Neutrophil (primary cell): Measurements from ENCODE around the gene ANKRD55.

Experiments used
- H3K27ac ChIP-seq: fragments of 200-600 bp; sonication (generic); 2 replicates; pipeline ENCODE4 v1.5.1; 2016; ENCODE audit warnings: mild to moderate bottlenecking, moderate library complexity
- H3K27me3 ChIP-seq: fragments of 200-600 bp; sonication (generic); 2 replicates; pipeline ENCODE4 v1.6.0; 2016; ENCODE audit warnings: mild to moderate bottlenecking
- H3K36me3 ChIP-seq: fragments of 200-600 bp; sonication (generic); 2 replicates; pipeline ENCODE4 v1.5.1; 2017
- H3K4me1 ChIP-seq, 2 experiments: fragments of 200-600 bp in 1 of 2; sonication (generic) in 1 of 2; 1 replicate in 1 of 2; 2 replicates in 1 of 2; pipeline versions ENCODE4 v1.5.1 to v1.6.1; 2013 to 2016; ENCODE audit warnings: low read depth in 1 of 2, low read length in 1 of 2, mild to moderate bottlenecking in 1 of 2, moderate library complexity in 1 of 2; ENCODE audit not compliant: control insufficient read depth in 1 of 2, insufficient read depth in 1 of 2
- H3K4me3 ChIP-seq, 2 experiments: fragments of 200-600 bp in 1 of 2; sonication (generic) in 1 of 2; 1 replicate in 1 of 2; 2 replicates in 1 of 2; pipeline ENCODE4 v1.5.1; 2013 to 2016; ENCODE audit warnings: low read depth in 1 of 2, low read length in 1 of 2, mild to moderate bottlenecking in 1 of 2, moderate library complexity in 1 of 2
- H3K9me3 ChIP-seq: fragments of 200-600 bp; sonication (generic); 2 replicates; pipeline ENCODE4 v1.5.1; 2016
- TF ChIP-seq, protein P1 (sequence below): fragments of 200-600 bp; sonication (generic); IDR thresholded peaks from 2 replicates; pipeline ENCODE4 v1.5.1; 2016; ENCODE audit warnings: antibody characterized with exemption

ANKRD55 gene

DNA sequence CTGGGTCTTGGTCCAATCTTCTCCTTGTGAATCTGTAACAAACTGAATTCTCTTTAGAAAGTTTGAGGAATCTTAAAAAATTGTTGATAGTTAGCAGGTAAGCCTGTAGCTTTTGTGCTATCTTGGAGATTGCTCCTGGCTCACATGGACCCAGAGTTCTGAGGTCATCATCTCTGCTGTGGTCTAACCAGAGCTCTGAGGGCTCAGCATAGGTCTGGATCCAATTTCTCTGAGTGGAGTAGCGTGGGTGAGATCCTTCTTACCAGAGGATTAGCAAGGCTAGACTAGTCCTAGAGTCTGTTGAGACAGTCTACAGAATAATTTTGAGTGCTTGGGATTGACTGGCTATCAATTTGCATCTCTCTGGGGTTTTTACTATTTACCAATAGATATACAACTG lies 177.8 kb downstream of the ANKRD55 start:
- H3K36me3 ChIP-seq, result no peaks in the 10 kb centered on the region
- peaks cover 23% of the 10 kb centered on the region for H3K27me3 ChIP-seq
- TF ChIP-seq, protein P1, sequence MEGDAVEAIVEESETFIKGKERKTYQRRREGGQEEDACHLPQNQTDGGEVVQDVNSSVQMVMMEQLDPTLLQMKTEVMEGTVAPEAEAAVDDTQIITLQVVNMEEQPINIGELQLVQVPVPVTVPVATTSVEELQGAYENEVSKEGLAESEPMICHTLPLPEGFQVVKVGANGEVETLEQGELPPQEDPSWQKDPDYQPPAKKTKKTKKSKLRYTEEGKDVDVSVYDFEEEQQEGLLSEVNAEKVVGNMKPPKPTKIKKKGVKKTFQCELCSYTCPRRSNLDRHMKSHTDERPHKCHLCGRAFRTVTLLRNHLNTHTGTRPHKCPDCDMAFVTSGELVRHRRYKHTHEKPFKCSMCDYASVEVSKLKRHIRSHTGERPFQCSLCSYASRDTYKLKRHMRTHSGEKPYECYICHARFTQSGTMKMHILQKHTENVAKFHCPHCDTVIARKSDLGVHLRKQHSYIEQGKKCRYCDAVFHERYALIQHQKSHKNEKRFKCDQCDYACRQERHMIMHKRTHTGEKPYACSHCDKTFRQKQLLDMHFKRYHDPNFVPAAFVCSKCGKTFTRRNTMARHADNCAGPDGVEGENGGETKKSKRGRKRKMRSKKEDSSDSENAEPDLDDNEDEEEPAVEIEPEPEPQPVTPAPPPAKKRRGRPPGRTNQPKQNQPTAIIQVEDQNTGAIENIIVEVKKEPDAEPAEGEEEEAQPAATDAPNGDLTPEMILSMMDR, result no peak
- H3K27ac ChIP-seq, result no peak overlapping the region
- no peaks in the 10 kb centered on the region for H3K9me3 ChIP-seq
- no peak overlapping the region for H3K4me3 ChIP-seq
- no peaks in the 10 kb centered on the region for H3K4me1 ChIP-seq

DNA sequence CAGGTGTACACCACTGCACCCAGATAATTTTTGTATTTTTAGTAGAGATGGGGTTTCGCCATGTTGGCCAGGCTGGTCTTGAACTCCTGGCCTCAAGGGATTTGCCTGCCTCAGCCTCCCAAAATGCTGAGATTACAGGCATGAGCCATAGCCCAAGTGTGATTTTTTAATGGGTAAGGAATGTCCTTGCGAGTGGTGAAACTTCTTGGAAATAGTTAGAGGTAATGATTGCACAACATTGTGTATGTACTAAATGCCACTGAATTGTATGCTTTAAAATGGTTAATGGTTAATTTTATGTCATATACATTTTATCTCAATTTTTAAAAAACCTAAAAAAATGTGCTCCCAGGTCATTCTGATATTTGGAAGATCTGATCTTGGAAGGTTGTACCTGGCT lies 178.5 kb downstream of the ANKRD55 start:
- TF ChIP-seq, protein P1, result no peak
- Histone ChIP-seq H3K36me3 (no peaks in the 10 kb centered on the region), H3K9me3 (no peaks in the 10 kb centered on the region), H3K4me3 (no peak overlapping the region), H3K27me3 (peaks cover 19% of the 10 kb centered on the region), H3K27ac (no peak overlapping the region), H3K4me1 (no peaks in the 10 kb centered on the region)

DNA sequence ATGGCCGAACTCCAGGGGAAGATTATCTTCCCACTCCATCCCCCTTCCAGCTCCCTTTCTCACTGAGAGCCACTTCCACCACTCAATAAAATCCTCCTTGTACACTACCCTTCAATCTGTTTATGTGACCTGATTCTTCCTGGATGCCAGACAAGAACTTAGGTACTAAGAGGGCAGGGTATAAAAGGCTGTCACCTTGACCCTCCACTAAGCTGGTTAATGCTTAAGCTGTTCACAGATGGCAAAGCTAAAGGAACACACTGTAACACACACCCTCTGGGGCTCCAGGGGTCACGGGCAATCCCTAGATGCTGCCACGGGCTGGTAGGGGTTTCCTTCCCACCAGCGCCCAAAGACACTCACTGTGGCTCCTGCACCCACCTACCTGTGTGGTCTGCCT lies 179.8 kb downstream of the ANKRD55 start:
- H3K4me3 ChIP-seq, result no peak overlapping the region
- H3K27ac ChIP-seq, result no peak overlapping the region
- no peaks in the 10 kb centered on the region for H3K36me3 ChIP-seq
- TF ChIP-seq, protein P1, result no peak
- H3K4me1 ChIP-seq, result no peaks in the 10 kb centered on the region
- no peaks in the 10 kb centered on the region for H3K9me3 ChIP-seq
- H3K27me3 ChIP-seq, result peaks cover 9% of the 10 kb centered on the region

DNA sequence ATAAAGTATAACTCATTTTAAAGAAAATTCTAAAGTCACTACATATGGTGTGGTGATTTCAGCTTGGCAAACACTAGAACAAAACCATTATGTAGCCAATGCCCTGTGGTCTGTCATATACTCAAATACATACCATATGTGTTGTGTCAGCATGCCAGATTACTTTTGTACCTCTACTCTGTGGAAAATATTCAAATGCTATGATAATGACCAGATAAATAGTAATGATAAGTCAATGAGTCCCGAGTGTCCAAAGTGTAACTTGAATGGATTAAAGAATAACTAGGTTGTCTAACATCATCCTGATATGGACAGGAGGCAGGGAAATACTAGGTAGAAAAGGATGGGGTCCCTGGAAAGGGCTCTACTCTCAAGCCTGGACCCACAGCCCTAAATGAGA lies 180.4 kb downstream of the ANKRD55 start:
- TF ChIP-seq, protein P1, result no peak
- H3K27me3 ChIP-seq, result peaks cover 6% of the 10 kb centered on the region
- no peaks in the 10 kb centered on the region for H3K36me3 ChIP-seq
- H3K4me1 ChIP-seq, result no peaks in the 10 kb centered on the region
- no peak overlapping the region for H3K4me3 ChIP-seq
- no peaks in the 10 kb centered on the region for H3K9me3 ChIP-seq
- no peak overlapping the region for H3K27ac ChIP-seq

DNA sequence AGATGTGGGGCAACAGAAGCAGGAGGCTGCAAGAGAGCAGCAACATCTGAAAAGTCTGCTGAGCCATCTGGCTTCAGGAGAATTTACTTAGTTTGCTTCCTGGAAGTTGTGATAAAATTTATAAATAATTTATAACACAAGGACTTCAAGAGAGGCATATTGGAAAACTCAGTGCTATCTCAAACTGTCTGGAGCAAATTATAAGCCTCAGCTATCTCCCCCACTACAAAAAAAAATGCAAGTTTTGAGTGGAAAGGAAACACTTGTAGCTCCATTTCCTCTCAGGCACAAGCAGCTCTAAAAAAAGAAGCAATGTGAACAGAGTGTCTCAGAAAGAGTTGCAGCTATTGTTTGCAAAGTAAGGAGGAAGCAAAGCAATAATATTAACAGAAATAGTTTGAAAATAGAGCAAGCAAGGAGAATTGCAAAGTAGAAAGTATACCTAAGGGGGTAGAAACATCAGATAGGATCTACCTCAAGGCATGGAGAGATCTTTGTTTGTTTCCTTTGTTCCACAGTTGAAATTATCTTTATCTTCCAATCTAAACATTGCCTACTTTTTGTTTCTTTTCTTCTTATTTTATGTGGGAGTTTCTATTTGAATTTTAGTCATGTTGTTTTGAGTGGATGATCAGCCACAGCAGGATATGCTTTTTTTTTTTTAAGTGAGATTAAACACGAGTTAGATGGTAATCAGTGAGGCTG lies 182.4 kb downstream of the ANKRD55 start:
- Histone ChIP-seq H3K36me3 (no peaks in the 10 kb centered on the region), H3K27ac (no peak overlapping the region), H3K4me1 (no peaks in the 10 kb centered on the region), H3K4me3 (no peak overlapping the region), H3K27me3 (peaks cover 6% of the 10 kb centered on the region), H3K9me3 (no peaks in the 10 kb centered on the region)
- TF ChIP-seq, protein P1, result no peak
